Peyer's patch (tissue), 4 donors: Measurements from ENCODE around the gene CES5A.

Source experiments
- CTCF ChIP-seq, 6 experiments: fragments of 450-650 bp in 4 of 6; fragments of 200-600 bp in 2 of 6; sonication (generic) in 1 of 6; IDR thresholded peaks; one replicate each; pipeline ENCODE4 v1.5.1; 2017 to 2019; ENCODE audit warnings: antibody characterized with exemption in 6 of 6, mild to moderate bottlenecking in 3 of 6, moderate library complexity in 1 of 6
- POLR2A ChIP-seq, 2 donors: fragments of 450-650 bp; IDR thresholded peaks; one replicate each; pipeline ENCODE4 v1.5.1; 2017; ENCODE audit warnings: antibody characterized with exemption in 2 of 2, mild to moderate bottlenecking in 2 of 2, moderate library complexity in 2 of 2

- TF ChIP-seq CTCF (IDR thresholded peaks at IDR 0.05) (no peak), POLR2A (IDR thresholded peaks at IDR 0.05) (no peak)
These were observed 41.1 kb downstream of the CES5A start for GRCh38 chr16:55834049-55834448.
